ENCODE measurements around the gene CTNND2.

GRCh38 chr5:11611011-11611410, 293.2 kb downstream of the CTNND2 start:
- TF ChIP-seq CTCF (IDR thresholded peaks at IDR 0.05 in 8 of 11, conservative IDR thresholded peaks at IDR 0.05 in 3 of 11): no peak
- no peak for TF ChIP-seq POLR2AphosphoS5 (IDR thresholded peaks at IDR 0.05)
